ENCODE measurements around the gene WDR37. TPM values are rescaled to one million over a fixed set of nuclear protein-coding genes. Genes with fewer than 3 reads are reported as not detected.

WDR37 gene
- total RNA-seq, 1 experiment from 2014 or later = 10.4 TPM

DNA sequence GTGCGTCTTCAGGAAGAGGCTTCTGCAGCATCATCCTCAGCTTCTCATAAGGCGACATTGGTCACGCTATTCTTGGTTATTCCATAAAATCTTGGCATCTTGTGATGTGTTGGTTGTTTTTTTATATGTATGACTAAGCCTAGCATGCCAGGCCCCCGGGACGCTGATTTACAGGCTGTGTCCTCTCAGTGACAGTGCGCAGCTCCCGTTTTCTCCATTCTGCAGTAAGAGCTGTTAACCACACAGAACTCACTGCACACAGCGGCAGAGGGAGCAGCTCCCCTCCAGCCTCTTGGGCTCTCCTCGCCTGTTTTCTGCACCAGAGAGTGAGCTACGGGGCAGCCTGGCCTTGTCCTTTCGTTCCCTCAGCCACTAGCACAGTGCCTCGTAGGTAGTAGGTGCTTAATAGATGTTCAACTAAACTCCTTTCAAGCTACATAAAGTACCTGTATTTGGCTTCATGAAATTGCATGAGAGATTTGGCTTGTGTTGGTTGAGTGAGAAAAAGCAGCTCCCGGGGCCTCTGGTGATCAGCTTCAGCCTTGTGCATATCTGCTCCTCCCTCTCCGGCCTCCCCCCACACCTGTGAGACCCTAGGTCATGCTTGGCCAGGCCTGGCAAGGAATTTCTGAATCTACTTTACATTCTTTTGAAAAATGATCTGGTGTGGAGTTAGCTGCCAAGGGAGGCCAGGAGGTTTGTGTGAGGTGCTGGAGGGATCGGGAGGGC, 116.2 kb downstream of the WDR37 start:
- DNase-seq (ENCODE audit: low spot score) = no peak
- no peak overlapping the region for H3K27ac Mint-ChIP-seq
- no peak overlapping the region for H3K4me3 Mint-ChIP-seq
- H3K9me3 Mint-ChIP-seq = no peaks in the 10 kb centered on the region
- CTCF ChIA-PET = interaction anchor here (1.2 to 1.7 kb wide), 4 partner anchors 9 to 197 kb away, joined by 4 to 9 read pairs (median 5); no protein-coding TSS in a partner anchor
- no peak for TF ChIP-seq NFE2L1 (CRISPR knock-in tag; IDR thresholded peaks at IDR 0.05)
- no peaks in the 10 kb centered on the region for H3K36me3 Mint-ChIP-seq
- no peaks in the 10 kb centered on the region; the same call in 1 of the 2 replicates for H3K27me3 Mint-ChIP-seq (ENCODE audit: low read depth)
- POLR2A ChIA-PET = interaction anchor here (0.5 kb wide), 1 partner anchor 80 kb away, joined by 6 read pairs; no protein-coding TSS in a partner anchor
- no peak for ATAC-seq
- no peaks in the 10 kb centered on the region; the same call in 1 of the 2 replicates for H3K4me1 Mint-ChIP-seq

GRCh38 chr10:1173091-1173490, 116.9 kb downstream of the WDR37 start:
- POLR2A ChIA-PET = interaction anchor here (0.5 kb wide), 1 partner anchor 81 kb away, joined by 6 read pairs; no protein-coding TSS in a partner anchor
- ATAC-seq = no peak
- DNase-seq (ENCODE audit: low spot score) = peak; percentile 8
- H3K27ac Mint-ChIP-seq = no peak overlapping the region
- H3K27me3 Mint-ChIP-seq (ENCODE audit: low read depth) = no peaks in the 10 kb centered on the region; the same call in 1 of the 2 replicates
- CTCF ChIA-PET = interaction anchor here (1.2 to 1.7 kb wide), 3 partner anchors 8 to 196 kb away, joined by 5 to 9 read pairs (median 5); no protein-coding TSS in a partner anchor
- no peaks in the 10 kb centered on the region for H3K9me3 Mint-ChIP-seq
- TF ChIP-seq ZMAT4 (CRISPR knock-in tag; IDR thresholded peaks at IDR 0.05) (no peak), ELF4 (CRISPR knock-in tag; IDR thresholded peaks at IDR 0.05; ENCODE audit: low read depth) (no peak), GTF2I (CRISPR knock-in tag; conservative IDR thresholded peaks at IDR 0.05) (no peak), ZNF219 (CRISPR knock-in tag; IDR thresholded peaks at IDR 0.05; ENCODE audit: borderline replicate concordance) (no peak), ZSCAN18 (CRISPR knock-in tag; IDR thresholded peaks at IDR 0.05) (no peak), PRRX2 (CRISPR knock-in tag; IDR thresholded peaks at IDR 0.05) (no peak)
- no peaks in the 10 kb centered on the region; the same call in 1 of the 2 replicates for H3K4me1 Mint-ChIP-seq
- H3K36me3 Mint-ChIP-seq = no peaks in the 10 kb centered on the region
- H3K4me3 Mint-ChIP-seq = no peak overlapping the region

DNA sequence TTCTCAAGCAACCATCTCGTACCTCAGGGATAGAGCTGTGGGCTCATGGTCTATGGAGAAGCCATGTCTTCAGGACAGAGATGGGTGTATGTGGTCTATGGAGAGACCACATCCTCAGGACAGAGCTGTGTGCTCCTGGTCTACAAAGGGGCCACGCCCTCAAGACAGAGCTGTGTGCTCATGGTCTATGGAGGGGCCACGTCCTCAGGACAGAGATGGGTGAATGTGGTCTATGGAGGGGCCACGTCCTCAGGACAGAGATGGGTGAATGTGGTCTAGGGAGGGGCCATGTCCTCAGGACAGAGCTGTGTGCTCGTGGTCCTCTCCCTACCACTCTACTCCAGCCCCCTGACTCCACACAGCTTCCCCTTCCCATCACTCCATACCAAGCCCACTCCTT, 117.8 kb downstream of the WDR37 start:
- H3K4me3 Mint-ChIP-seq = no peak overlapping the region
- H3K27ac Mint-ChIP-seq = no peak overlapping the region
- H3K36me3 Mint-ChIP-seq = no peaks in the 10 kb centered on the region
- H3K4me1 Mint-ChIP-seq = no peaks in the 10 kb centered on the region; the same call in 1 of the 2 replicates
- CTCF ChIA-PET = interaction anchor here (1.6 kb wide), 1 partner anchor 195 kb away, joined by 5 read pairs; no protein-coding TSS in a partner anchor
- DNase-seq (ENCODE audit: low spot score) = peak; percentile 2
- no peaks in the 10 kb centered on the region; the same call in 1 of the 2 replicates for H3K27me3 Mint-ChIP-seq (ENCODE audit: low read depth)
- no peaks in the 10 kb centered on the region for H3K9me3 Mint-ChIP-seq
- POLR2A ChIA-PET = no interaction called here
- no peak for ATAC-seq
- TF ChIP-seq, protein P1, sequence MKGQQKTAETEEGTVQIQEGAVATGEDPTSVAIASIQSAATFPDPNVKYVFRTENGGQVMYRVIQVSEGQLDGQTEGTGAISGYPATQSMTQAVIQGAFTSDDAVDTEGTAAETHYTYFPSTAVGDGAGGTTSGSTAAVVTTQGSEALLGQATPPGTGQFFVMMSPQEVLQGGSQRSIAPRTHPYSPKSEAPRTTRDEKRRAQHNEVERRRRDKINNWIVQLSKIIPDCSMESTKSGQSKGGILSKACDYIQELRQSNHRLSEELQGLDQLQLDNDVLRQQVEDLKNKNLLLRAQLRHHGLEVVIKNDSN (CRISPR knock-in tag; IDR thresholded peaks at IDR 0.05) = no peak
- TF ChIP-seq RELA (CRISPR knock-in tag; IDR thresholded peaks at IDR 0.05; ENCODE audit: borderline replicate concordance) (no peak), ZNF232 (CRISPR knock-in tag; IDR thresholded peaks at IDR 0.05) (no peak), SP1 (CRISPR knock-in tag; conservative IDR thresholded peaks at IDR 0.05) (no peak), IRF2 (CRISPR knock-in tag; IDR thresholded peaks at IDR 0.05; ENCODE audit: borderline replicate concordance, low read depth) (no peak), JAZF1 (CRISPR knock-in tag; IDR thresholded peaks at IDR 0.05) (no peak), ZNF416 (CRISPR knock-in tag; IDR thresholded peaks at IDR 0.05) (no peak), CBFB (CRISPR knock-in tag; IDR thresholded peaks at IDR 0.05; ENCODE audit: low read depth) (no peak), GABPB1 (CRISPR knock-in tag; IDR thresholded peaks at IDR 0.05) (no peak)
- TF ChIP-seq, protein P2, sequence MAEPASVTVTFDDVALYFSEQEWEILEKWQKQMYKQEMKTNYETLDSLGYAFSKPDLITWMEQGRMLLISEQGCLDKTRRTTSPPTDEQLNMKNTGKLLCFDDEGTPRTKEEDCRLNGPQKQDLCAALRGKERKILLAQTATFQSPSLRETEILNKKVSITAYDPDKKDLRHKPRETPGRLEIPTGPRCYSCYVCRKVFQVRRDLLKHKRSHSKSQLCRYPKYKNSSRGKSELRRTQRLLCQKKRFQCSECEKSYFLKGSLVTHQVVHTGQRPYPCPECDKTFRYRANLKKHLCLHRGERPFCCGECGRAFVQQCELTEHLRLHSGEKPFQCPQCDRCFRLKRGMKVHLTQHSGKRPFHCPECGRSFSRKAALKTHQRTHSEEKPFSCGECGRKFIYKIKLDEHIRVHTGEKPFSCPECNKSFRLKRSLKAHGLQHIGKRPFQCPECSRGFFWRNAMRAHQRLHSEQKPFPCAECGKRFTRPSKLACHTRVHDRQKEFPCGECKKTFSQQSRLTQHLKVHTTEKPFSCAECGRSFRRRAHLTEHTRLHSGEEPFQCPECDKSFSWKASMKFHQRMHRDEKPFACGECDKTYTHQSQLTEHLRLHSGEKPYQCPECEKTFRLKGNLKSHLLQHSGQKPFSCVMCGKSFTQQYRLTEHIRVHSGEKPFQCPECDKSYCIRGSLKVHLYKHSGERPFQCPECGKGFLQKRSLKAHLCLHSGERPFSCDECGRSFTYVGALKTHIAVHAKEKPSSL (CRISPR knock-in tag; conservative IDR thresholded peaks at IDR 0.05) = no peak
- TF ChIP-seq, protein P3, sequence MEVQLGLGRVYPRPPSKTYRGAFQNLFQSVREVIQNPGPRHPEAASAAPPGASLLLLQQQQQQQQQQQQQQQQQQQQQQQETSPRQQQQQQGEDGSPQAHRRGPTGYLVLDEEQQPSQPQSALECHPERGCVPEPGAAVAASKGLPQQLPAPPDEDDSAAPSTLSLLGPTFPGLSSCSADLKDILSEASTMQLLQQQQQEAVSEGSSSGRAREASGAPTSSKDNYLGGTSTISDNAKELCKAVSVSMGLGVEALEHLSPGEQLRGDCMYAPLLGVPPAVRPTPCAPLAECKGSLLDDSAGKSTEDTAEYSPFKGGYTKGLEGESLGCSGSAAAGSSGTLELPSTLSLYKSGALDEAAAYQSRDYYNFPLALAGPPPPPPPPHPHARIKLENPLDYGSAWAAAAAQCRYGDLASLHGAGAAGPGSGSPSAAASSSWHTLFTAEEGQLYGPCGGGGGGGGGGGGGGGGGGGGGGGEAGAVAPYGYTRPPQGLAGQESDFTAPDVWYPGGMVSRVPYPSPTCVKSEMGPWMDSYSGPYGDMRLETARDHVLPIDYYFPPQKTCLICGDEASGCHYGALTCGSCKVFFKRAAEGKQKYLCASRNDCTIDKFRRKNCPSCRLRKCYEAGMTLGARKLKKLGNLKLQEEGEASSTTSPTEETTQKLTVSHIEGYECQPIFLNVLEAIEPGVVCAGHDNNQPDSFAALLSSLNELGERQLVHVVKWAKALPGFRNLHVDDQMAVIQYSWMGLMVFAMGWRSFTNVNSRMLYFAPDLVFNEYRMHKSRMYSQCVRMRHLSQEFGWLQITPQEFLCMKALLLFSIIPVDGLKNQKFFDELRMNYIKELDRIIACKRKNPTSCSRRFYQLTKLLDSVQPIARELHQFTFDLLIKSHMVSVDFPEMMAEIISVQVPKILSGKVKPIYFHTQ (CRISPR knock-in tag; IDR thresholded peaks at IDR 0.05) = no peak
- TF ChIP-seq, protein P4, sequence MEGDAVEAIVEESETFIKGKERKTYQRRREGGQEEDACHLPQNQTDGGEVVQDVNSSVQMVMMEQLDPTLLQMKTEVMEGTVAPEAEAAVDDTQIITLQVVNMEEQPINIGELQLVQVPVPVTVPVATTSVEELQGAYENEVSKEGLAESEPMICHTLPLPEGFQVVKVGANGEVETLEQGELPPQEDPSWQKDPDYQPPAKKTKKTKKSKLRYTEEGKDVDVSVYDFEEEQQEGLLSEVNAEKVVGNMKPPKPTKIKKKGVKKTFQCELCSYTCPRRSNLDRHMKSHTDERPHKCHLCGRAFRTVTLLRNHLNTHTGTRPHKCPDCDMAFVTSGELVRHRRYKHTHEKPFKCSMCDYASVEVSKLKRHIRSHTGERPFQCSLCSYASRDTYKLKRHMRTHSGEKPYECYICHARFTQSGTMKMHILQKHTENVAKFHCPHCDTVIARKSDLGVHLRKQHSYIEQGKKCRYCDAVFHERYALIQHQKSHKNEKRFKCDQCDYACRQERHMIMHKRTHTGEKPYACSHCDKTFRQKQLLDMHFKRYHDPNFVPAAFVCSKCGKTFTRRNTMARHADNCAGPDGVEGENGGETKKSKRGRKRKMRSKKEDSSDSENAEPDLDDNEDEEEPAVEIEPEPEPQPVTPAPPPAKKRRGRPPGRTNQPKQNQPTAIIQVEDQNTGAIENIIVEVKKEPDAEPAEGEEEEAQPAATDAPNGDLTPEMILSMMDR (IDR thresholded peaks at IDR 0.05) = no peak

Data from WTC11 (cell line).